ENCODE data around the gene CES4A.

- TF ChIP-seq POLR2A (IDR thresholded peaks at IDR 0.05; ENCODE audit: low read length) (no peak), GATA1 (IDR thresholded peaks at IDR 0.05; ENCODE audit: low read depth, low read length) (no peak)
These were observed 49.0 kb upstream of the CES4A start for GRCh38 chr16:66939366-66939765.

Data from erythroblast (primary cell).